Measurements from ENCODE around the gene CES3.
"Not testable (repeated sequence)": the region's sequence is repeated elsewhere in the genome, so short reads cannot be mapped to it uniquely, and the experiment has no call there.

Gene CES3

DNA sequence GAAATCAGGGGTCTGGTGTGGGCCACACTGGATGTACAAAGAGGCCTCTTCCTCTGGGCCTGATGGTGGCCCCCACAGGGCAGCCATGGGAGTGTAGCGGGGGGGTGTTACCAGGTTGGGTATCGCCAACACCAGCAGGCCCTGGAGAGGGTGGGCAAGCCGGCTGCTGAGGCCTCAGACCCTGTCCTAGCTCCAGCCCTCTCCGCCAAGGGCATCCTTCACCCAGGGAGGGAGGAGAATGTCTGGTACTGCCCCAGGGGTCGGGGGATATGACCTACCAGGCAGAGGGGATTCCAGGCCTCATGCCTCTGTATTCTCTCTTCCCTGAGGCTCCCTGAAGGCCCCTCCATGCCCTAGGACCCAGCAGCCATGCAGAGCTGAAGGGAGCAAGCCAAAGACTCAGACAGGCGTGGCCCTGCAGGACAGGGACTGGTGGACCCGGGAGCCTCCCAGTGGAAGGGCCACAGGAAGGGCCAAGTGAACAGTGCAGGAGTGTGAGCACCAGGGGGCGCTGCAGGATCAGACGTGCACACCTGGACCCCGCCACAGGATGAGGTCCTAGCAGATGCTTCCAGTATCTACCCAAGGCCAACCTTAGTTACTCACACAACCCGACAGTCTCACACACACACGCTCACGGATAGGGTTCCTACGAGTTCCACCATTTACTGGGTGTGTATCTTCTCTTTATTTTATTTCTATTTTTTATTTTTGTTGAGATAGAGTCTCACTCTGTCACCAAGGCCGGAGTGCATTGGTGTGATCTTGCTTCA is 16.5 kb downstream of the CES3 start:
- no peaks in the 10 kb centered on the region for H3K4me1 ChIP-seq (ENCODE audit: control insufficient read depth, low read depth, low read length)
- no peaks in the 10 kb centered on the region for H3K36me3 ChIP-seq (ENCODE audit: control insufficient read depth, low read depth, low read length)
- H3K27me3 ChIP-seq (ENCODE audit: control insufficient read depth, insufficient read depth, low read length) = no peaks in the 10 kb centered on the region
- no peaks in the 10 kb centered on the region for H3K9me3 ChIP-seq (ENCODE audit: control insufficient read depth, low read depth, low read length)
- no peak overlapping the region for H3K9ac ChIP-seq (ENCODE audit: low read length)
- no peak overlapping the region for H3K4me3 ChIP-seq (ENCODE audit: low read length)
- H3K27ac ChIP-seq (ENCODE audit: low read length) = no peak overlapping the region

DNA sequence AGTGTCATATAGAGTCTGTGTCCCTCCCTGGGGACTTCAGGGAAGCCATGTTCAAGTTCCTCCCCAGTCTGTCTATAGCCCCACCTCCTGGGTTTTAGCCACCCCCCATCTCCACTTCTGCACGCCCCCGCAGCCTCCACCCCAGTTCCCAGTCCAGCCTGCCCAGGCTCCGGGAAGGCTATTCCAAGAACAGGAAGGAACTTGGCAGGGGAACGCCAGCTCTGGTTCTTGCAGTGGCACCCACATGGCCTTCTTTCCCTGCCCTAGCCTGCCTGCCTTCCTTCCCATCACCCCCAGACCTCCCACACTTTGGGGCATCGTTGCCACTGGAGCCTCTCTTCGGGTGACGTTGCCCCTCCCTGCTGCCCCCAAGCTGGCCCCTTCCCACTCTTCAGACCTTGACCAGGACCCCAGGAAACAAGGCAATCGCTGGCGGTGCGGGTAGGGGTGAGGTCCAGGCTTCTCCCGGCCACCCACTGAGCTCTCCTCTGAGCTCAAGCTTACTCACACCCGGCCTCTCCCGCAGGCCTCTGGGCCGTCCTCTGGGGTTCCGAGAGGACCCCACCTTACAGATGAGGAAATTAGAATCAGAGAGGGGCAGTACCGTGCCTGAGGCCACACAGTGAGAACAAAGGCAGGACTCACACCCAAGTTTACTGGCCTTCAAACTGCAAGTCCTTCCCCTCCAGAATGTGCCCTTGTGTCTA is 18.1 kb downstream of the CES3 start:
- Histone ChIP-seq H3K27ac (ENCODE audit: low read length) (no peak overlapping the region), H3K27me3 (ENCODE audit: control insufficient read depth, insufficient read depth, low read length) (no peaks in the 10 kb centered on the region)

DNA sequence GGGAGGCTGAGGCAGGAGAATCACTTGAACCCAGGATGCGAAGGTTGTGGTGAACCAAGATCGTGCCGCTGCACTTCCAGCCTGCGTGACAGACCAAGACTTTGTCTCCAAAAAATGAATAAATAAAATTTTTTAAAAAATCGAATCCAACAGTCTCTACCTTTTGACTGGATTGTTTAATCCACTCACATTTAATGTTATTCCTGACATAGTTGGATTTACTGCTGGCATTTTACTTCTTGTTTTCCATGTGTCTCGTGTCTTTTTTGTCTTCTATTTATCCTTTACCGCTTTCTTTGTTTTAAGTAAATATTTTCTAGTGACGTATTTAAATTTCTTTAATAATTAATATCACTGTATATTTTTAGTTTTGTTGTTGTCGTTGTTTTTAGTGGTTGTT is 22.0 kb downstream of the CES3 start:
- Histone ChIP-seq H3K4me1 (ENCODE audit: control insufficient read depth, low read depth, low read length) (no peaks in the 10 kb centered on the region), H3K4me3 (ENCODE audit: low read length) (no peak overlapping the region), H3K36me3 (ENCODE audit: control insufficient read depth, low read depth, low read length) (no peaks in the 10 kb centered on the region), H3K9ac (ENCODE audit: low read length) (no peak overlapping the region), H3K9me3 (ENCODE audit: control insufficient read depth, low read depth, low read length) (no peaks in the 10 kb centered on the region), H3K27me3 (ENCODE audit: control insufficient read depth, insufficient read depth, low read length) (no peaks in the 10 kb centered on the region), H3K27ac (ENCODE audit: low read length) (no peak overlapping the region)

More for the DNA sequence above, 18.1 kb downstream of the CES3 start:
- Histone ChIP-seq H3K4me1 (ENCODE audit: control insufficient read depth, low read depth, low read length) (no peaks in the 10 kb centered on the region), H3K4me3 (ENCODE audit: low read length) (no peak overlapping the region), H3K36me3 (ENCODE audit: control insufficient read depth, low read depth, low read length) (no peaks in the 10 kb centered on the region), H3K9me3 (ENCODE audit: control insufficient read depth, low read depth, low read length) (no peaks in the 10 kb centered on the region), H3K9ac (ENCODE audit: low read length) (no peak overlapping the region)

- Histone ChIP-seq H3K9ac (ENCODE audit: low read length) (no peak overlapping the region), H3K36me3 (ENCODE audit: control insufficient read depth, low read depth, low read length) (no peaks in the 10 kb centered on the region), H3K27ac (ENCODE audit: low read length) (no peak overlapping the region), H3K4me1 (ENCODE audit: control insufficient read depth, low read depth, low read length) (no peaks in the 10 kb centered on the region), H3K27me3 (ENCODE audit: control insufficient read depth, insufficient read depth, low read length) (no peaks in the 10 kb centered on the region), H3K9me3 (ENCODE audit: control insufficient read depth, low read depth, low read length) (no peaks in the 10 kb centered on the region), H3K4me3 (ENCODE audit: low read length) (no peak overlapping the region)
These were observed 23.8 kb downstream of the CES3 start for GRCh38 chr16:66984892-66985311.

- Histone ChIP-seq H3K9ac (ENCODE audit: low read length) (no peak overlapping the region), H3K27me3 (ENCODE audit: control insufficient read depth, insufficient read depth, low read length) (no peaks in the 10 kb centered on the region), H3K4me1 (ENCODE audit: control insufficient read depth, low read depth, low read length) (no peaks in the 10 kb centered on the region), H3K36me3 (ENCODE audit: control insufficient read depth, low read depth, low read length) (no peaks in the 10 kb centered on the region), H3K27ac (ENCODE audit: low read length) (no peak overlapping the region), H3K4me3 (ENCODE audit: low read length) (no peak overlapping the region), H3K9me3 (ENCODE audit: control insufficient read depth, low read depth, low read length) (no peaks in the 10 kb centered on the region)
These were observed 25.5 kb downstream of the CES3 start for GRCh38 chr16:66986559-66986958.

GRCh38 chr16:66988197-66988788 is 27.2 kb downstream of the CES3 start, which contains the start of gene CES4A:
TSS of gene CES4A (plus strand) at chr16:66988589. CDS start at chr16:66988773, 184 bp downstream.
- no peaks in the 10 kb centered on the region for H3K27me3 ChIP-seq (ENCODE audit: control insufficient read depth, insufficient read depth, low read length)
- no peak within 1 kb of the TSS for H3K27ac ChIP-seq (ENCODE audit: low read length)
- no peaks in the 10 kb centered on the region for H3K9me3 ChIP-seq (ENCODE audit: control insufficient read depth, low read depth, low read length)
- no peaks in the 10 kb centered on the region for H3K36me3 ChIP-seq (ENCODE audit: control insufficient read depth, low read depth, low read length)
- H3K9ac ChIP-seq (ENCODE audit: low read length) = no peak within 1 kb of the TSS
- H3K4me1 ChIP-seq (ENCODE audit: control insufficient read depth, low read depth, low read length) = no peaks in the 10 kb centered on the region
- no peak within 1 kb of the TSS for H3K4me3 ChIP-seq (ENCODE audit: low read length)

DNA sequence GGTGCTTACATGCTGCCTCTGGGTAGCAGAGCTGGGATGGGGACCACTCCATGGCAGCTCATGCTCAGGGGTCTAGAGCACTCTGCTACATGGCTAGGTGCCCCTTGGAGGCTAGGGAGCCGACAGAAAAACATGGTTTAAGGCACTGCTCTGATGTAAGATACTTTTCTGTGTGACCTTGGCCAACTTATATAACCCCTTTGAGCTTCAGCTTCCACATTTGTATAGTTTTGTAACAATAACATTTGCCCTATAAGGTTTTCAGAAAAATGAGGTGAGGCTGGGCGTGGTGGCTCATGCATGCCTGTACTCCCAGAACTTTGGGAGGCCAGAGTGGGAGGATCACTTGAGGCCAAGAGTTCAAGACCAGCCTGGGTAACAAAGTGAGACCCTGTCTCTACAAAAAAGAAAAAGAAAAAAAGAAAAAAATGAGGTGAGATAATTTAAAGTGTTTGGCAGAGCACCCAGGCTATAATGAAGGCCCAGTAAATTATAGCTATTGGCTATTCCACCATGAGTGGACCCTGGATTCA is 30.5 kb downstream of the CES3 start:
- H3K4me1 ChIP-seq (ENCODE audit: control insufficient read depth, low read depth, low read length) = no peaks in the 10 kb centered on the region
- no peaks in the 10 kb centered on the region for H3K9me3 ChIP-seq (ENCODE audit: control insufficient read depth, low read depth, low read length)
- no peak overlapping the region for H3K9ac ChIP-seq (ENCODE audit: low read length)
- H3K4me3 ChIP-seq (ENCODE audit: low read length) = no peak overlapping the region
- no peaks in the 10 kb centered on the region for H3K27me3 ChIP-seq (ENCODE audit: control insufficient read depth, insufficient read depth, low read length)
- no peaks in the 10 kb centered on the region for H3K36me3 ChIP-seq (ENCODE audit: control insufficient read depth, low read depth, low read length)
- H3K27ac ChIP-seq (ENCODE audit: low read length) = no peak overlapping the region

DNA sequence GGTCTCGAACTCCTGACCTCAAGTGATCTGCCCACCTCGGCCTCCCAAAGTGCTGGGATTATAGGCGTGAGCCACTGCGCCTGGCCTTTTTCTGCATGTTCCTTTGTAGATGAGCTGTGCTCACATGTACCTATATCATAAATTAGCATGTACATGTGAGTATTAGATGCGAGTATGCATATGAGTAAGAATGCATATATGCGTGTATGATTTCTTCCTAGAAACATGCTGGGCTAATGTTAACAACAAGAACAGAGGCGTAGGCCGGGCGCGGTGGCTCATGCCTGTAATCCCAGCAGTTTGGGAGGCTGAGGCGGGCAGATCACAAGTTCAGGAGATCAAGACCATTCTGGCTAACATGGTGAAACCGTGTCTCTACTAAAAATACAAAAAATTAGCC is 32.5 kb downstream of the CES3 start:
- H3K36me3 ChIP-seq (ENCODE audit: control insufficient read depth, low read depth, low read length); H3K27ac ChIP-seq (ENCODE audit: low read length); H3K9me3 ChIP-seq (ENCODE audit: control insufficient read depth, low read depth, low read length); H3K9ac ChIP-seq (ENCODE audit: low read length); H3K4me1 ChIP-seq (ENCODE audit: control insufficient read depth, low read depth, low read length); H3K4me3 ChIP-seq (ENCODE audit: low read length); H3K27me3 ChIP-seq (ENCODE audit: control insufficient read depth, insufficient read depth, low read length): not testable (repeated sequence)

- H3K27me3 ChIP-seq (ENCODE audit: control insufficient read depth, insufficient read depth, low read length) = peaks cover 34% of the 10 kb centered on the region
- no peaks in the 10 kb centered on the region for H3K4me1 ChIP-seq (ENCODE audit: control insufficient read depth, low read depth, low read length)
- no peaks in the 10 kb centered on the region for H3K9me3 ChIP-seq (ENCODE audit: control insufficient read depth, low read depth, low read length)
- H3K4me3 ChIP-seq (ENCODE audit: low read length) = no peak overlapping the region
- no peaks in the 10 kb centered on the region for H3K36me3 ChIP-seq (ENCODE audit: control insufficient read depth, low read depth, low read length)
- H3K27ac ChIP-seq (ENCODE audit: low read length) = no peak overlapping the region
- no peak overlapping the region for H3K9ac ChIP-seq (ENCODE audit: low read length)
These were observed 35.4 kb downstream of the CES3 start for GRCh38 chr16:66996324-66996982.

DNA sequence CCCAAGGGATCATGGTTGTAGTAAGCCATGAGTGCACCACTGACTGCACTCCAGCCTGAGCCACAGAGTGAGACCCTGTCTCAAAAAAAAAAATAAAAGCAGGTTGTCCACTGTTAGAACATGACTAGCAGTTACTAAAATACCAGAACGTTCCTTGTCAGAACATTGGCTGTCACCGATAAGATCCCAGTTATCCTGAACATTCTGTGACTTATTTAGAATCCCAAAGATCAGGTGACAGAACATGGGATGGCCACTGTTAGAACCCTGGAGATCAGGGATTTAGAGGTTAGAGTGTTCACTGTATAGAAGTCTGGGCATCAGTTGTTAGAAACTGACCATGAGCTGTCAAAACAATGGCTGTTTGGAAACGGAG is 35.9 kb downstream of the CES3 start:
- Histone ChIP-seq H3K27me3 (ENCODE audit: control insufficient read depth, insufficient read depth, low read length) (peaks cover 39% of the 10 kb centered on the region), H3K4me3 (ENCODE audit: low read length) (no peak overlapping the region), H3K27ac (ENCODE audit: low read length) (no peak overlapping the region), H3K36me3 (ENCODE audit: control insufficient read depth, low read depth, low read length) (no peaks in the 10 kb centered on the region), H3K9me3 (ENCODE audit: control insufficient read depth, low read depth, low read length) (no peaks in the 10 kb centered on the region), H3K4me1 (ENCODE audit: control insufficient read depth, low read depth, low read length) (no peaks in the 10 kb centered on the region), H3K9ac (ENCODE audit: low read length) (no peak overlapping the region)
